ENCODE results near the gene CCNG2.
A peak's percentile ranks its signal among the peaks of the same experiment; 100 is the strongest.

The CCNG2 gene

GRCh38 chr4:77120886-77121508, 36.0 kb upstream of the CCNG2 start:
- H3K18ac ChIP-seq (ENCODE audit: low read length) = peak overlapping the region; percentile 59
- peak overlapping the region; percentile 20 for H2AK5ac ChIP-seq (ENCODE audit: low read length)
- peak overlapping the region; percentile 77 for H2BK5ac ChIP-seq (ENCODE audit: low read depth, low read length, poor library complexity)
- no peak overlapping the region for H3K4me3 ChIP-seq (ENCODE audit: low read depth, low read length)
- peak overlapping the region; percentile 76 for H3K14ac ChIP-seq (ENCODE audit: low read length)
- no CpG with 5 or more reads among the region's 8 CpGs for WGBS (ENCODE audit: extremely low coverage, insufficient coverage, insufficient read length)
- peak overlapping the region; percentile 97 for H2BK12ac ChIP-seq (ENCODE audit: low read length)
- no peaks in the 10 kb centered on the region for H3K9me3 ChIP-seq (ENCODE audit: insufficient read depth, low read depth, low read length)
- peak overlapping the region; percentile 94 for H2BK120ac ChIP-seq (ENCODE audit: insufficient read depth, low read length, poor library complexity)
- no peak overlapping the region for H4K8ac ChIP-seq (ENCODE audit: low read depth, low read length)
- no peak overlapping the region for H3K4me2 ChIP-seq (ENCODE audit: low read length)
- peak; percentile 8 to 53 for DNase-seq
- no peak overlapping the region for H3K9ac ChIP-seq (ENCODE audit: low read length)
- peaks cover 12 to 19% of the 10 kb centered on the region in 2 experiments for H3K4me1 ChIP-seq (ENCODE audit: control insufficient read depth in 1 of 2, insufficient read depth in 2 of 2, low read length in 2 of 2)
- H3K36me3 ChIP-seq (ENCODE audit: control insufficient read depth in 1 of 2, insufficient read depth in 2 of 2, low read length in 2 of 2) = no peaks in the 10 kb centered on the region
- peak overlapping the region; percentile 96 for H4K91ac ChIP-seq (ENCODE audit: low read depth, low read length)
- peaks cover 22% of the 10 kb centered on the region for H3K79me1 ChIP-seq (ENCODE audit: low read length)
- no peak overlapping the region for H2AFZ ChIP-seq (ENCODE audit: insufficient read depth, low read length, poor library complexity)
- H3K79me2 ChIP-seq (ENCODE audit: control insufficient read depth, insufficient read depth, low read length, poor library complexity) = peaks cover 5% of the 10 kb centered on the region
- H3K27ac ChIP-seq (ENCODE audit: low read depth, low read length) = no peak overlapping the region
- H4K12ac ChIP-seq (ENCODE audit: low read depth, low read length) = no peak overlapping the region
- no peak overlapping the region for H3K23ac ChIP-seq (ENCODE audit: low read length)
- no peak overlapping the region for H3K4ac ChIP-seq (ENCODE audit: low read depth, low read length)
- H3K27me3 ChIP-seq (ENCODE audit: insufficient read depth, low read length) = no peaks in the 10 kb centered on the region

GRCh38 chr4:77121736-77122240, 35.2 kb upstream of the CCNG2 start:
- Histone ChIP-seq H3K9me3 (ENCODE audit: insufficient read depth, low read depth, low read length) (no peaks in the 10 kb centered on the region), H3K14ac (ENCODE audit: low read length) (peak overlapping the region; percentile 76), H3K36me3 (ENCODE audit: control insufficient read depth in 1 of 2, insufficient read depth in 2 of 2, low read length in 2 of 2) (no peaks in the 10 kb centered on the region), H3K79me1 (ENCODE audit: low read length) (peaks cover 26% of the 10 kb centered on the region), H2AK5ac (ENCODE audit: low read length) (peak overlapping the region; percentile 92), H3K4me1 (ENCODE audit: control insufficient read depth in 1 of 2, insufficient read depth in 2 of 2, low read length in 2 of 2) (peaks cover 13 to 20% of the 10 kb centered on the region in 2 experiments), H3K27ac (ENCODE audit: low read depth, low read length) (peak overlapping the region; percentile 93), H3K4me3 (ENCODE audit: low read depth, low read length) (no peak overlapping the region), H3K9ac (ENCODE audit: low read length) (peak overlapping the region; percentile 10), H3K18ac (ENCODE audit: low read length) (peak overlapping the region; percentile 74), H3K4me2 (ENCODE audit: low read length) (no peak overlapping the region), H4K91ac (ENCODE audit: low read depth, low read length) (peak overlapping the region; percentile 96), H2BK120ac (ENCODE audit: insufficient read depth, low read length, poor library complexity) (peak overlapping the region; percentile 94), H3K27me3 (ENCODE audit: insufficient read depth, low read length) (no peaks in the 10 kb centered on the region), H3K79me2 (ENCODE audit: control insufficient read depth, insufficient read depth, low read length, poor library complexity) (peaks cover 5% of the 10 kb centered on the region), H3K4ac (ENCODE audit: low read depth, low read length) (peak overlapping the region; percentile 61), H2BK12ac (ENCODE audit: low read length) (peak overlapping the region; percentile 97), H2AFZ (ENCODE audit: insufficient read depth, low read length, poor library complexity) (no peak overlapping the region), H3K23ac (ENCODE audit: low read length) (no peak overlapping the region), H4K12ac (ENCODE audit: low read depth, low read length) (no peak overlapping the region), H2BK5ac (ENCODE audit: low read depth, low read length, poor library complexity) (peak overlapping the region; percentile 77), H4K8ac (ENCODE audit: low read depth, low read length) (peak overlapping the region; percentile 59)
- DNase-seq = no peak
- WGBS (ENCODE audit: extremely low coverage, insufficient coverage, insufficient read length) = no CpG with 5 or more reads among the region's 5 CpGs

- H2BK120ac ChIP-seq (ENCODE audit: insufficient read depth, low read length, poor library complexity) = peak overlapping the region; percentile 95
- peak; percentile 21 to 66 for DNase-seq
- WGBS (ENCODE audit: extremely low coverage, insufficient coverage, insufficient read length) = no CpG with 5 or more reads among the region's 4 CpGs
- H3K79me2 ChIP-seq (ENCODE audit: control insufficient read depth, insufficient read depth, low read length, poor library complexity) = peaks cover 5% of the 10 kb centered on the region
- H3K4me1 ChIP-seq (ENCODE audit: control insufficient read depth in 1 of 2, insufficient read depth in 2 of 2, low read length in 2 of 2) = peaks cover 13 to 20% of the 10 kb centered on the region in 2 experiments
- H2BK5ac ChIP-seq (ENCODE audit: low read depth, low read length, poor library complexity) = peak overlapping the region; percentile 96
- peaks cover 28% of the 10 kb centered on the region for H3K79me1 ChIP-seq (ENCODE audit: low read length)
- peak overlapping the region; percentile 94 for H2AK5ac ChIP-seq (ENCODE audit: low read length)
- H3K27me3 ChIP-seq (ENCODE audit: insufficient read depth, low read length) = no peaks in the 10 kb centered on the region
- H2BK12ac ChIP-seq (ENCODE audit: low read length) = peak overlapping the region; percentile 51
- peak overlapping the region; percentile 25 for H3K4me2 ChIP-seq (ENCODE audit: low read length)
- peak overlapping the region; percentile 86 for H3K4ac ChIP-seq (ENCODE audit: low read depth, low read length)
- no peak overlapping the region for H2AFZ ChIP-seq (ENCODE audit: insufficient read depth, low read length, poor library complexity)
- no peak overlapping the region for H4K12ac ChIP-seq (ENCODE audit: low read depth, low read length)
- no peak overlapping the region for H3K23ac ChIP-seq (ENCODE audit: low read length)
- H3K14ac ChIP-seq (ENCODE audit: low read length) = peak overlapping the region; percentile 84
- H3K18ac ChIP-seq (ENCODE audit: low read length) = peak overlapping the region; percentile 68
- H3K4me3 ChIP-seq (ENCODE audit: low read depth, low read length) = no peak overlapping the region
- H3K36me3 ChIP-seq (ENCODE audit: control insufficient read depth in 1 of 2, insufficient read depth in 2 of 2, low read length in 2 of 2) = no peaks in the 10 kb centered on the region
- H3K9ac ChIP-seq (ENCODE audit: low read length) = no peak overlapping the region
- no peaks in the 10 kb centered on the region for H3K9me3 ChIP-seq (ENCODE audit: insufficient read depth, low read depth, low read length)
- peak overlapping the region; percentile 93 for H4K91ac ChIP-seq (ENCODE audit: low read depth, low read length)
- peak overlapping the region; percentile 83 for H4K8ac ChIP-seq (ENCODE audit: low read depth, low read length)
- peak overlapping the region; percentile 92 for H3K27ac ChIP-seq (ENCODE audit: low read depth, low read length)
Measured at GRCh38 chr4:77122656-77123055, 34.4 kb upstream of the CCNG2 start.

- Histone ChIP-seq H3K14ac (ENCODE audit: low read length) (no peak overlapping the region), H2AFZ (ENCODE audit: insufficient read depth, low read length, poor library complexity) (no peak overlapping the region), H2AK5ac (ENCODE audit: low read length) (no peak overlapping the region), H3K4me2 (ENCODE audit: low read length) (no peak overlapping the region), H3K79me2 (ENCODE audit: control insufficient read depth, insufficient read depth, low read length, poor library complexity) (peaks cover 5% of the 10 kb centered on the region), H3K9me3 (ENCODE audit: insufficient read depth, low read depth, low read length) (no peaks in the 10 kb centered on the region), H3K18ac (ENCODE audit: low read length) (no peak overlapping the region), H2BK120ac (ENCODE audit: insufficient read depth, low read length, poor library complexity) (no peak overlapping the region), H3K36me3 (ENCODE audit: control insufficient read depth in 1 of 2, insufficient read depth in 2 of 2, low read length in 2 of 2) (no peaks in the 10 kb centered on the region), H3K4me3 (ENCODE audit: low read depth, low read length) (no peak overlapping the region), H3K79me1 (ENCODE audit: low read length) (peaks cover 28% of the 10 kb centered on the region), H3K27ac (ENCODE audit: low read depth, low read length) (peak overlapping the region; percentile 81), H2BK5ac (ENCODE audit: low read depth, low read length, poor library complexity) (no peak overlapping the region), H4K12ac (ENCODE audit: low read depth, low read length) (no peak overlapping the region), H4K91ac (ENCODE audit: low read depth, low read length) (no peak overlapping the region), H2BK12ac (ENCODE audit: low read length) (no peak overlapping the region), H4K8ac (ENCODE audit: low read depth, low read length) (no peak overlapping the region), H3K4me1 (ENCODE audit: control insufficient read depth in 1 of 2, insufficient read depth in 2 of 2, low read length in 2 of 2) (peaks cover 13 to 21% of the 10 kb centered on the region in 2 experiments), H3K4ac (ENCODE audit: low read depth, low read length) (no peak overlapping the region), H3K23ac (ENCODE audit: low read length) (no peak overlapping the region), H3K27me3 (ENCODE audit: insufficient read depth, low read length) (no peaks in the 10 kb centered on the region), H3K9ac (ENCODE audit: low read length) (no peak overlapping the region)
- DNase-seq = no peak
- no CpG with 5 or more reads among the region's 1 CpG for WGBS (ENCODE audit: extremely low coverage, insufficient coverage, insufficient read length)
Measured at GRCh38 chr4:77123411-77123810, 33.6 kb upstream of the CCNG2 start.
